Measurements from ENCODE around the gene AMIGO1.
"Not testable (repeated sequence)": the region's sequence is repeated elsewhere in the genome, so short reads cannot be mapped to it uniquely, and the experiment has no call there.

Gene AMIGO1

GRCh38 chr1:109479311-109479710 lies 30.2 kb downstream of the AMIGO1 start:
- no peak for TF ChIP-seq CTCF (IDR thresholded peaks at IDR 0.05; ENCODE audit: low read depth, low read length)
- no peak for DNase-seq (ENCODE audit: low read depth in 2 of 2)
- H3K4me3 ChIP-seq (replicated peaks in 1 of 2; ENCODE audit: low read depth in 2 of 2, low read length in 2 of 2): no peak overlapping the region

GRCh38 chr1:109478806-109479205 lies 30.7 kb downstream of the AMIGO1 start:
- DNase-seq (ENCODE audit: low read depth in 2 of 2): no peak
- H3K4me3 ChIP-seq (replicated peaks in 1 of 2; ENCODE audit: low read depth in 2 of 2, low read length in 2 of 2): no peak overlapping the region
- no peak for TF ChIP-seq CTCF (IDR thresholded peaks at IDR 0.05; ENCODE audit: low read depth, low read length)

- TF ChIP-seq CTCF (IDR thresholded peaks at IDR 0.05; ENCODE audit: low read depth, low read length): no peak
- H3K4me3 ChIP-seq (replicated peaks in 1 of 2; ENCODE audit: low read depth in 2 of 2, low read length in 2 of 2): no peak overlapping the region
- no peak for DNase-seq (ENCODE audit: low read depth in 2 of 2)
These were observed 31.7 kb downstream of the AMIGO1 start for GRCh38 chr1:109477821-109478220.

DNA sequence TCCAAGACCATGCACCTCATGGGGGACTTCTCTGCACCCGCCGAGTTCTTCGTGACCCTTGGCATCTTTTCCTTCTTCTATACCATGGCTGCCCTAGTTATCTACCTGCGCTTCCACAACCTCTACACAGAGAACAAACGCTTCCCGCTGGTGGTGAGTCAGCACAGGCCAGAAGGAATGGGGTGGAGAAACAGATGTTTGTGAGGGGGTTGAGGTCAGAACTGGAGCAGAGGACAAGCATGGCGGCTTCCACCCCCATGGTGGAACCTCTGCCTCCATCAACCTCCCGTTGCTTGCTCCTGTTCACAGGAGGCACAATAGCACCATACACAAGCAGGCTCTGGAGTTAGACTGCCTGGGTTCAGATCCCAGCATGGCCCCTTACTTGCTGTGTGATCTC lies 32.7 kb downstream of the AMIGO1 start:
- H3K4me3 ChIP-seq (replicated peaks in 1 of 2; ENCODE audit: low read depth in 2 of 2, low read length in 2 of 2): no peak overlapping the region
- no peak for TF ChIP-seq CTCF (IDR thresholded peaks at IDR 0.05; ENCODE audit: low read depth, low read length)
- DNase-seq (ENCODE audit: low read depth in 2 of 2): no peak

DNA sequence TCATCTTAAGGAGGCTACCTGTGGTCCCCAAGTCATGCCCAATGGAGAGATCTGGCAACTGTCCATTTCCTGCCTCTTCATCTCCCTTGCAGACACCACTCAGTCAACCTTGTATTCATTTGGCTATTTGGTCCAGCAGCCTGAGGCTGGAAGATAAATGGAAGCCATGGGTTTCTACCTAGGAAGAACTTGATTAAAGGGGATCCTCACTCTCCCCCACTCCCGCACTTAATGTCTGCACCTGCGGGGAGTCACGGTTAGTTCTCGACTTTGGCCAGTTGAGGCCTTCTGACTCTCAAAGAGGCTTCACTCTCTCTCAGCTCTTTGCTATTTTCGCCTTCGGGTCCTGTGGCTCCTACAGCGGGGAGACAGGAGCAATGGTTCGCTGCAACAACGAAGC lies 34.3 kb downstream of the AMIGO1 start:
- TF ChIP-seq CTCF (IDR thresholded peaks at IDR 0.05; ENCODE audit: low read depth, low read length): no peak
- H3K4me3 ChIP-seq (replicated peaks in 1 of 2; ENCODE audit: low read depth in 2 of 2, low read length in 2 of 2): no peak overlapping the region
- no peak for DNase-seq (ENCODE audit: low read depth in 2 of 2)

DNA sequence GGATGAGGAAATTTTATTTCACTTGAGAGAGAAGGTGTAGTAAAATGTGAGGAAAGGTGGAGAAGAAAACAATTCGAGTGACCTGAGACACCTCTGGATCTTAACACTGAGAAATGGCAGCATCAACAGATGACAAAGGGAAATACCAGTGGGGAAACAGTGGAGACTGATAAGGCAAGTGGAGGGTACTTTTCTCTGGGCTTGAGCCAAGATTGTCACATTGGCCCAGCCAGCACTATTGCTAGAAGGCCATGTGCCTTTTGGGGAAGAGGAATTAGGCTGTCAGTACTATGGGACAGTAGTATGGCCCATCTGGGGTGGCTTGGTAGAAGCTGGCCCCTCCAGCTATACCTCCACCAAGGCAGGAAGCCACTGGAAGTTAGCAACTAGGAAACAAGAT lies 34.8 kb downstream of the AMIGO1 start:
- TF ChIP-seq CTCF (IDR thresholded peaks at IDR 0.05; ENCODE audit: low read depth, low read length): no peak

DNA sequence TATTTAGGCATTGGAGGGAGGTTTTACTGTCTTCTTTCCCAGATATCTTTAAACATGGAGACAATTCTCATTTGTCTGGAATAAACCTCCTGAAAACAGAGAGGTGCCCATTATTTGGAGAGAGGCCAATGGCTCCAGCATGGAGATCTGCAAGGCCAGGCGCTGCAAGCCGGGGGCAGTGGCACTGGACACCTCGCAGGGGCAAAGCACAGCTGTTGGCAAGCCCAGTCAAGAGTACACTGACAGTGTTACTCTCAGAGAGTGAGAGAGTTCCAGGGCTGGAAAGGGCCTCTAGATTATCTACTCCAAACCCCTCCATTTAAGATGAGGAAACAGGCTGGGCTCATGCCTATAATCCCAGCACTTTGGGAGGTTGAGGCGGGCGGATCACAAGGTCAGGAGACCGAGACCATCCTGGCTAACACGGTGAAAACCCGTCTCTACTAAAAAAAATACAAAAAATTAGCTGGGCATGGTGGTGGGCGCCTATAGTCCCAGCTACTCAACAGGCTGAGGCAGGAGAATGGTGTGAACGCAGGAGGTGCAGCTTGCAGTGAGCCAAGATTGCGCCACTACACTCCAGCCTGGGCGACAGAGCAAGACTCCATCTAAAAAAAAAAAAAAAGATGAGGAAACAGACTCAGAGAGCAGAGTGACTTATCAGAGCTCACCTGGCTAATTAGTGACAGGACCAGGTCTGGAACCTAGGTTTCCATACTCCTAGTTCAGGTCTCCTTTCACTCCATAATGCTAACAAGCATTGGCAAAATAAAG lies 36.1 kb downstream of the AMIGO1 start:
- DNase-seq (ENCODE audit: low read depth in 2 of 2); H3K4me3 ChIP-seq (replicated peaks in 1 of 2; ENCODE audit: low read depth in 2 of 2, low read length in 2 of 2): not testable (repeated sequence)

More for the DNA sequence above, 34.8 kb downstream of the AMIGO1 start:
- DNase-seq (ENCODE audit: low read depth in 2 of 2): no peak
- H3K4me3 ChIP-seq (replicated peaks in 1 of 2; ENCODE audit: low read depth in 2 of 2, low read length in 2 of 2): no peak overlapping the region

Data from cardiac fibroblast (primary cell).